HG03520 (cell line): ENCODE data around the gene SHD.
"Not testable (repeated sequence)": the region's sequence is repeated elsewhere in the genome, so short reads cannot be mapped to it uniquely, and the experiment has no call there.

Experiments
- ATAC-seq: cut with Tn5 transposase; IDR thresholded peaks from one replicate; pipeline ENCODE4 v1.9.1; 2021; ENCODE audit warnings: mild to moderate bottlenecking, moderate library complexity; ENCODE audit not compliant: unreplicated experiment

SHD gene, protein sequence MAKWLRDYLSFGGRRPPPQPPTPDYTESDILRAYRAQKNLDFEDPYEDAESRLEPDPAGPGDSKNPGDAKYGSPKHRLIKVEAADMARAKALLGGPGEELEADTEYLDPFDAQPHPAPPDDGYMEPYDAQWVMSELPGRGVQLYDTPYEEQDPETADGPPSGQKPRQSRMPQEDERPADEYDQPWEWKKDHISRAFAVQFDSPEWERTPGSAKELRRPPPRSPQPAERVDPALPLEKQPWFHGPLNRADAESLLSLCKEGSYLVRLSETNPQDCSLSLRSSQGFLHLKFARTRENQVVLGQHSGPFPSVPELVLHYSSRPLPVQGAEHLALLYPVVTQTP

DNA sequence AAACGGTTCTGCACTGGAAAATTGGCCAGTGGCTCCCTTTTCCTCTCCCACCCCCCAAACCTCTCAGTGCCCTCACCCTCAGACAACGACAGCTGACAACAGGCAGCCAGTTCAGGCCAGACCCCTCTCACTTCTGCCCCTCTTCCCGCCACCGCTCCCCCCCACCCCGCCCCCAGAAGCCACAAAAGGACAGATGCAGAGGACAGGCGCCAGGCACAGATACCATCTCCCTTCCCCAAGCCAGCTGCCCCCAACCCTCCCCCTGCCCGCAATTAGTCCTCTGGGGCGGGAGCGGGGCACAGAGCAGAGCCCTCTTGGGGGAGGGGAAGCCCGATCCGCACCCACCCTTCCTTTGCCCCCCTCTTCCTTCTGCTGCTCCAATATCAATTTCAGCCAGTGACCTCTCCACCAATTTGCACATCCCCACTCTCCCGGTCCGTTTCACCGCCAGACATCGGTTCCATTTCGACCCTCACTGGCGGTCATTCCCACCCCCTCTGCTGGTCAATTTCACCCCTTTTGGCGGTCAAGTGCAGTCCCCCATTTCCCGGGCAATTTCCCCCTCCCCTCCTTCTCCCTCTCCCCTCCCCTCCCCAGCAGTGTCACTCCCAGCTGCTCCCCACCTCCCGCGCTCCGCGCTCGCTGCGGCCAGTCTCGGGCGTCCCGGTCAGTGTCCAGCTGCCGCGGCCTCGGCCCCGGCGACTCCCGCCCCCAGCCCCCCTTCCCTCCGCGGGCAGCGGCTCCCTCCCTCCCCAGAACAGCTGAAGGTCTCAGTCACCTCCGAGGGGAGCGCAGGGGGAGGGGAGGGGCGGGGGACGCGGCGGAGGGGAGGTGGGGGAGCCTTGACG, at the start of gene SHD:
Gene SHD, plus strand, starts transcription at position 848 of the 848 bp plus-strand sequence. CDS start 798 bp downstream, outside the sequence.
- ATAC-seq = no peak

DNA sequence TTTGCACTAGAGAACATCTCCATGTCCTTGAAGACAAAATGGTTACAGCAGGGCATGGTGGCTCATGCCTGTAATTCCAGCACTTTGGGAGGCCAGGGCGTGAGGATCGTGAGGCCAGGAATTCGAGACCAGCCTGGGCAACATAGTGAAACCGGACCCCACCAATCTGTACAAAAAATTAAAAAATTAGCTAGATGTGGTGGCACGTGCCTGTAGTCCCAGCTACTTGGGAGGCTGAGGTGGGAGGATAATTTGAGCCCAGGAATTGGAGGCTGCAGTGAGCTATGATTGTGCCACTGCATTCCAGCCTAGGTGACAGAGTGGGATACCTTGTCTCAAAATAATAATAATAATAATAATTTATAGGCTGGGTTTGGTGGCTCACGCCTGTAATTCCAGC, 48.8 kb upstream of the SHD start:
- not testable (repeated sequence) for ATAC-seq

DNA sequence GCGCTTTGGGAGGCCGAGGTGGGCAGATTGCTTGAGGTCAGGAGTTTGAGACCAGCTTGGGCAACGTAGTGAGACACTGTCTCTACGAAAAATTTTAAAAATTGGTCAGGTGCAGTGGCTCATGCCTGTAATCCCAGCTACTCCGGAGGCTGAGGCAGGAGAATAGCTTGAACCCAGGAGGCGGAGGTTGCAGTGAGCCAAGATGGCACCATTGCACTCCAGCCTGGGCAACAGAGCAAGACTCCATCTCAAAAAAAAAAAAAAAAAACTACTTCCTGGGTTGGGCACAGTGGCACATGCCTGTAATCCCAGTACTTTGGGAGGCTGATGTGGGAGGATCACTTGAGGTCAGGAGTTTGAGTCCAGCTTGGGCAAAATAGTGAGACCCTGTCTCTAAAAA, 47.5 kb upstream of the SHD start:
- not testable (repeated sequence) for ATAC-seq

DNA sequence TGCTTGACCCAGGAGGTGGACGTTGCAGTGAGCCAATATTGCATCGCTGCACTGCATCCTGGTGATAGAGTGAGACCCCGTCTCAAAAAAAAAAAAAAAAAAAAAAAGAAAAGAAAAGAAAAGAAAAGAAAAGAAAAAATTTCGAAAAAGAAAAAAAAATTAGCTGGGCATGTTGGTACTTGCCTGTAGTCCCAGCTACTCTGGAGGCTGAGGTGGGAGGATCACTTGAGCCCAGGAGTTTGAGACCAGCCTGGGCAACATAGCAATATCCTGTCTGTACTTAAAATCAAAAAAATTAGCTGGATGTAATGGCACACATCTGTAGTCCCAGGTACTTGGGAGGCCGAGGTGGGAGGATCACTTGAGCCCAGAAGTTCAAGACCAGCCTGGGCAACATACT, 46.9 kb upstream of the SHD start:
- ATAC-seq = not testable (repeated sequence)

DNA sequence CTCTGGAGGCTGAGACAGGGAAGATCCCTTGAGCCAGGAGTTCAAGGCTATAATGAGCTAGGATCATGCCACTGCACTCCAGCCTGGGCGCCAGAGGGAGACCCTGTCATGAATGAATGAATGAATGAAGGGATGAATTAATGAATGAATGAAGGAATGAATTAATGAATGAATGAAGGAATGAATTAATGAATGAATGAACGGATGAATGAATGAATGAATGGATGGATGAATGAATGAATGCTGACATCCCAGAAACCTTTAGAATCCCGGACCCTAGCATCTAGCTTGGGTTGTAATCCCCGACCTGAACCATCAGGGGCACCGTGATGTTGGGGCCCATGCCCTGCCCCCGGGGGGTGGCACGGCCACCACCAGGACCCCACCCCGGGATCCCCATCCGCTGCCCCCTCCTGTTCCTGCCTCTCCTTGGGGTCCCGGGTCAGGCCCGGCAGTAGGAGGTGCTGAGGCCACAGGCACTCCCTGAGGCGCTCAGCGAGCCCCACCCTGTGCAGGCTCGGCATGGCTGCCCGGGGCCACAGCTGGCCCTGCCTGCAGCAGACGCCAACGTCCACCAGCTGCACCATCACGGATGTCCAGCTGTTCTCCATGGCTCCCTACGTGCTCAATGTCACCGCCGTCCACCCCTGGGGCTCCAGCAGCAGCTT, 46.3 kb upstream of the SHD start:
- ATAC-seq = no peak

DNA sequence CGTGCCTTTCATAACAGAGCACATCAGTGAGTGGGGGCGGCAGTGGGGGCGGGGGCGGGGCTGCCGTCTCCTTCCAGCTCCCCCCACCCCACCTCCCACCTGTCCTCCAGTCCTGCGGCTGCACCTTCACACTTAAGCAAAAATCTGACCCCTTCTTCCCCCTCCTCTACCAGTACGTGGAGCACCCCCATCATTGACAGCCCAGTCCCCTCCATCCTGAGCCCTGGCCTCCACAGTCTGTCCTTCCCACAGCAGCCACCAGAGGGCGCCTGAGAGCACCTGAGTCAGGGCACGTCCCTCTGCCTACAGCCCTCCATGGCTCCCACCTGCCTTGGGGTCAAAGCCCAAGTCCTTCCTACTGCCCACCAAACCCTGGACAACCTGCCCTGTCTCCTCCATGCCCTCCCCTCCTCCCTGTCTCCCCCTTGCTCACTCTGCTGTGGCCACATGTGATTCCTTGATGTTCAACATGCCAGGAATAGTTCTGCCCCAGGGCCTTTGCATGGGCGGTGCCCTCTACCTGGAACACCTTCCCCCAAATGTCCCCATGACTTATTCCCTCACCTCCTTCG, 45.7 kb upstream of the SHD start:
- ATAC-seq = no peak

DNA sequence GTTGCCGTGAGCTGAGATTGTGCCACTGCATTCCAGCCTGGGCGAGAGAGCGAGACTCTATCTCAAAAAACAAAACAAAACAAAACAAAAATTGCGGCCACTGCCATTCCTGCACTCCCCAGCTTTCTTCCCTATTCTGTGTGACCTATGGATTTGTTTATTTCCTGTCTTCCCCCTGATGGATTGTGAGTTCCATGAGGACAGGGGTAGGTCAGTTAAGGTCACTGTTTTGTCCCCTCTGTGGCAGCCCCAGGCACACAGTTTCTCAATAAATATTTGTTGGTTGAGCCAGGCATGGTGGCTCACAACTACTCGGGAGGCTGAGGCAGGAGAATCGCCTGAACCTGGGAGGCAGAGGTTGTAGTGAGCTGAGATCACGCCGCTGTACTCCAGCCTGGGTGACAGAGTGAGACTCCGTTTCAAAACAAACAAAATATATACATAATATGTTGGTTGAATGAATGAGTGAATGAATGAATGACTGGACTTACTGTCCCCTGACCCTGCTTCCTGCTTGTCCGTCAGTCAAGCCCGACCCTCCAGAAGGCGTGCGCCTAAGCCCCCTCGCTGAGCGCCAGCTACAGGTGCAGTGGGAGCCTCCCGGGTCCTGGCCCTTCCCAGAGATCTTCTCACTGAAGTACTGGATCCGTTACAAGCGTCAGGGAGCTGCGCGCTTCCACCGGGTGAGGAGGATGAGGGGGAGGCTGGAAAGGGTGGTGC, 44.8 kb upstream of the SHD start:
- no peak for ATAC-seq

DNA sequence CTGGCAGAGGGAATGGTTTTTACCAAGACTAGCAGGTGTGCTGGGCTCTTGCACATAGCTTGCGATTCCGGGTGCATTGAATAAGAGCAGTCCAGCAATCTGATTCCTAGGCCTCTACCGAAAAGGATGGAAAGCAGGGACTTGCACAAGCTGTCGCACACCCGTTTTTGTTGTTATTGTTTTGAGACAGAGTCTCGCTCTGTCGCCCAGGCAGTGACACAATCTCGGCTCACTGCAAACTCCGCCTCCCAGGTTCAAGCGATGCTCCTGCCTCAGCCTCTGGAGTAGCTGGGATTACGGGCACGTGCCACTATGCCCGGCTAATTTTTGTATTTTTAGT, 44.2 kb upstream of the SHD start:
- ATAC-seq = no peak

DNA sequence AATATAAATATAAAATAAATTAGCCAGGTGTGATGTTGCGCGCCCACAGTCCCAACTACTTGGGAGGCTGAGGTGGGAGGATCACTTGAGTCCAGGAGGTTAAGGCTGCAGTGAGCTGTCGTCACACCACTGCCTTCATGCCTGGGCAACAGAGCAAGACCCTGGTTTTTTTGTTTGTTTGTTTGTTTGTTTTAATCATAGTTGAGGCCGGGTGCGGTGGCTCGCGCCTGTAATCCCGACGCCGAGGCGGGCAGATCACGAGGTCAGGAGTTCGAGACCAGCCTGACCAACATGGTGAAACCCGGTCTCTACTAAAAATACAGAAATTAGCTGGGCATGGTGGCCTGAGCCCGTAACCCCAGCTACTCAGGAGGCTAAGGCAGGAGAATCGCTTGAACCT, 41.6 kb upstream of the SHD start:
- not testable (repeated sequence) for ATAC-seq

DNA sequence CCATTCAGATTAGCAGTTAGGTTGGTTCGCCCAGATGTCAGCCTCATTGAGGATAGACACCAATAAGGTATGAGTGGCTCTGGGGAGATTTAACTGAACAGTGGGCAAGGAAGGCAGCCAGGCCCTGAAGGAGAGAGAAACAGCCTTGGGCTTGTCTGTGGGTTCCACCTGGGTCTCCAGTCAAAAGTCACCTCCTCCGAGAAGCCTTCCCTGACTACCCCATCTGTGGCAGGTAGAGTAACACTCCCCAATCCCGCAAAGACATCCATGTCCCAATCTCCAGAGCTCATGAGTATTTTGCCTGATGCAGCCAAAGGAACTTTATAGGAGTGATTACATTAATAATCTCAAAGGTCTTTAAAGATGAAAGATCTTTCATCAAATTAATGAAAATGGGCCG, 40.2 kb upstream of the SHD start:
- ATAC-seq = no peak

DNA sequence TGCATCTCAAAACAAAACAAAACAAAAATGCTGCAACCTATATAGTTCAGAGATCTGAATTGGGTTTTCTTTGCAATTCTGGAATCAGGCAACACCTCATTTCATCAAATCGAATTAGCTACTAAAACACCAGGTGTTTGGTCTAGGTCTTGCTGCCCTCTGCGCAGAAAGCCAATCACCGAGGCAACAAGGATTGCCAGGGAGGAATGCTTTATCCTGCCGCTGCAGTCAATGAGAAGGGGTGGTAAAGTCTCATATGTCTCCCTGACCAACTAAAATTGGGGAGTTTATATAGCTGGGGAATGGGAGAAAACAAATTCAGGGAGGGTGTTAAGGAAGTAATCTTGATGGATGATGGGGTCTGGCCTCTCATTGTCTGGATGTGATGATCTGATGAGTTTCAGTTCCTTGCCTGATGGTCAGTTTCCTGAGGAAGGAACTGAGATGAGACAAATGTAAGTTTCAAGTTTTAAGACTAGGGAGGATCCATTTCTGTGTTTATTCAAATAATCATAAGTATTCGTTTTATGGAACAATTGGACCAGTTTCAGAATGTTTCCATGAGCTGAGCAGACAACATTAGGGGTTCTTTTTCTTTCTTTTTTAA, 37.1 kb upstream of the SHD start:
- no peak for ATAC-seq

DNA sequence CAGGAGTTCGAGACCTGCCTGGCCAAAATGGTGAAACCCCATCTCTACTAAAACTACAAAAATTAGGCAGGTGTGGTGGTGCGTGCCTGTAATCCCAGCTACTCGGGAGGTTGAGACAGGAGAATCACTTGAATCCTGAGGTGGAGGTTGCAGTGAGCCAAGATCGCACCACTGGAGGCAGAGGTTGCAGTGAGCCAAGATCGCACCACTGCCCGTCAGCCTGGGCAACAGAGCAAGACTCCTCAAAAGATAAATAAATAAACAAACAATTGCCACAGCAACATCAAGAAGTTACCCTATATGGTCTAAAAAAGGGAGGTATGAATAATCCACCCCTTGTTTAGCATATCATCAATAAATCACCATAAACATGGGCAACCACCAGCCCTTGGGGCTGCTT, 33.1 kb upstream of the SHD start:
- not testable (repeated sequence) for ATAC-seq

DNA sequence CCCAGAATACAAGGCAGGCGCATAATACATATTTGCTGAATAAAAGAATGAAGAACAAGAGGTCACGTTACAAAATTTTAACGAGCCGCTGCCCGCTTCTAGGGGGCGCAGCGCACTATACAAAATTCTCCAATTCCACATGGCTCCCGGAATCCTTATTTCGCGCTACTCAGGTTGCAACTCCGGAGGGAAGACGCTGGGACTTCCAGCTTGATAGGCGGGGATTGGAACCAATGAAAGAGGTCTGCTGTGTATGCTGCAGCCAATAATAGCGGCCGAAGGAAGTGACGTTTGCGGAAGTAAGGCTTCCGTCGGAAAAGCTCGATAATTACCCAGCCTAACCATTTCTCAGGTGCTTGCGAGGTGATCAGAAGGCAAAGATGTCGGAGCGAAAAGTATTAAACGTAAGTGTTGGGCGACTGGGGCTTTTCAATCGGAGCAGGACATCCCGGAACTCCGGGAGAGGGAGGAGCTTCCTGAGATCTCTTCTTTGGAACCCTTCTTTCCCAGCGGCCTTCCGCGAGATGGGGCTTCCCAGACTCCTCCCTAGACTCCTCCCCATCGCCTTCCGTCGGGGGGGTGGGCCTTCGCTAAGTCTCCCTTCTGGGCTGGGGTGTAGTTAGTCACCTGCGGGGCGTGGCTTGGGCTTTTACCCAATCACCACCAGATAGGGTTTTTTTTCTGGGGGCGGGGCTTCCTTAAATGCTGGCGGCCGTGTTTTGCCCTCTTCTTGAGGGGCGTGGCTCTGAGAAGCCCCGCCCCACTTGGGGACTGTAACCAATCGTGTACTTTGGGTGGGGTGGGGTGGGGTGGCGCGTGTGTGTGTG, 32.1 kb upstream of the SHD start, which contains the start of gene YJU2:
Gene YJU2, plus strand, starts transcription at position 314 of the 827 bp plus-strand sequence. Its CDS starts 67 bp downstream, at position 381.
- ATAC-seq = peak; percentile 74

DNA sequence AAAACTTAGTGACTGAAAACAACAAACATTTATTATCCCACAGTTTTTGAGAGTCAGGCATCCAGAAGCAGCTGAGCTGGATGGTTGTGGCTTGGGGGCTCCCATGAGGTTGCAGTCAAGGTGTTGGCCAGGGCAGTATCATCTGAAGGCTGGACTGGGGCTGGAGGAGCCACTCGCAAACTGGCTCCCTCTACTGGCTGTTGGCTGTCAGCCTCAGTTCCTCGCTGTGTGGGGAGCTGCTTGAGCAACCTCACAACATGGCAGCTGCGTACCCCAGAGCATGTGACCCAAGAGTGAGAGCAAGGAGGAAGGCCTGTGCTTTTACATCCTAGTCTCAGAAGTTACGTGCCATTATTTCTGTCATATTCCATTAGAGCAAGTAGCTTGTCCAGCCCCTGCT, 22.5 kb upstream of the SHD start:
- ATAC-seq = no peak

DNA sequence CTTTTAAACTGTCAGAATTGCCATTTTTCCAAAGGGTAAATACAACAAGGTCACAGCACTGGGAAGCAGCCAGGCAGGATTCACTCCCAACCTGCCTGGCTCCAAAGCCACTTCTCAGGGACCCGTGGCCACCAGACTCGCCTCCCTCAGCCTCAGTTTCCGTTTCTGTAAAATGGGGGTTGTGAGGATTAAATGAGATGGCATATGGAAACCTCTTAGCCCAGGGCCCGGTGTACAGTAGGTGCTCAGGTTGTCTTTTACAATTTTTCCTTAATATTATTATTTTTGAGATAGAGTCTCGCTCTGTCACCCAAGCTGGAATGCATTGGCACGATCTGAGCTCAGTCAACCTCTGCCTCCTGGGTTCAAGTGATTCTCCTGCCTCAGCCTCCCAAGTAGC, 22.0 kb upstream of the SHD start:
- no peak for ATAC-seq

DNA sequence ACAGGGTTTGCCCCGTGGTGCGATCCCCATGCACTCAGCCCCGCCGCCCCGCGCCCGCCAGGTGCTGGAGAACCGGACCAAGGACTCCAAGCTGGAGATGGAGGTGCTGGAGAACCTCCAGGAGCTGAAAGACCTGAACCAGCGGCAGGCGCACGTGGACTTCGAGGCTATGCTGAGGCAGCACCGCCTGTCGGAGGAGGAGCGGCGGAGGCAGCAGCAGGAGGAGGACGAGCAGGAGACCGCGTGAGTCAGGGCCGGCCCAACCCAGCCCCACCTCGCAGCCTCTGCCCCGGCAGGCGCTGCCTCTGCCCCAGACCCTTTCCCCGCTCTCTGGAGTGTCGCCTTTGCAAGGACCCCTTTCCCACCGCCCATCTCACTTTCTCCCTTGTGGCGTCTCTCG, 20.9 kb upstream of the SHD start:
- ATAC-seq = no peak

DNA sequence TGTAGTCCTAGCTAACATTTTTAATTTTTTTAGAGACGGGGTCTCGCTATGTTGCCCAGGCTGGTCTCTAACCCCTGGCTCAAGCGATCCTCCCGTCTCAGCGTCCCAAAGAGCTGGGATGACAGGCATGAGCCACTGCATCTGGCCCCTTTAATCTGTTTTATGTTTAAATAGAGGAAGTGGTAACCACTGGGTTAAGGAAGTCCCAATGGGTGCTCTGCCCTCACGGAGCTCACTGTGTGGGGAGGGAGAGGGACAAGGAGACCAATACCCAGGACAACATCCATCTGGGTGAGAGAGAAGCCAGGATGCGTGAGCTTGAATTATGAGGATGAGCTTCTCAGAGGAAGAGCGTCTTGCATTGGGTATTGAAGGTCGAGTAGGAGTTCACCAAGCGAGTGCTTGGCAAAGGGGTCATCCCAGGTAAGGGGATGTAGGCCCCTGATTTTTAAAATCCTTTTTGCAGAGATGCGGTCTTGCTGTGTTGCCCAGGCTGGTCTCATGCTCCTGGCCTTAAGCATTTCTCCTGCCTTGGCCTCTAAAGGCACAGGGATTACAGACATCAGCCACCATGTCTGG, 18.4 kb upstream of the SHD start:
- ATAC-seq = no peak

DNA sequence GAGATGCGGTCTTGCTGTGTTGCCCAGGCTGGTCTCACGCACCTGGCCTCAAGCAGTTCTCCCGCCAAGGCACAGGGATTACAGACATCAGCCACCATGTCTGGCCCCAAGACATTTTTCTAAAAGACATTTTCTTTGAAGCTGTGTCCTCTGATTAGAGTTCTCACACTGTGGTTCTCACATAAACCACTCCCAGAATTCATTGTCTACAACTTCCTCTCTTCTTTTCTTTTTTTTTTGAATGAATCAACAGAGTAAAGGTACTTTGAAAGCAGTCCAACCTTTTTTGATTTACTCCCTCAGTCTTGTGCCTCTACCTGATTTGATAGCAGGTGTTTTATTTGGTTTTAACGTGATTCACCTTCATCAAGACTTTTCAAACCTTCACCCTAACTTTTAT, 14.3 kb upstream of the SHD start:
- no peak for ATAC-seq
